DMS79 treated with DMSO at 0.1 percent for 48 hours (cell line): Measurements from ENCODE around the gene UFL1.
A peak's percentile ranks its signal among the peaks of the same experiment; 100 is the strongest.

ENCODE experiments used
- DNase-seq: peaks from one replicate; lab custom pipeline; 2025; lab: John Stamatoyannopoulos, UW

Gene UFL1

GRCh38 chr6:96575359-96575758 lies 53.8 kb downstream of the UFL1 start:
- no peak for DNase-seq

- DNase-seq, result no peak
Measured at GRCh38 chr6:96576221-96576620, 54.6 kb downstream of the UFL1 start.

- no peak for DNase-seq
Measured at GRCh38 chr6:96582021-96582420, 60.4 kb downstream of the UFL1 start.

- DNase-seq, result no peak
Measured at GRCh38 chr6:96582436-96582835, 60.8 kb downstream of the UFL1 start.

- peak; percentile 93 for DNase-seq
Measured at GRCh38 chr6:96604420-96604819, 82.8 kb downstream of the UFL1 start.
